GM18870 (cell line): ENCODE measurements around the gene PBX1.
A peak's percentile ranks its signal among the peaks of the same experiment; 100 is the strongest.
"Not testable (repeated sequence)": the region's sequence is repeated elsewhere in the genome, so short reads cannot be mapped to it uniquely, and the experiment has no call there.

Experiments used
- ATAC-seq: cut with Tn5 transposase; IDR thresholded peaks from one replicate; pipeline ENCODE4 v1.9.1; 2021; ENCODE audit warnings: moderate library complexity; ENCODE audit not compliant: unreplicated experiment

PBX1 gene

DNA sequence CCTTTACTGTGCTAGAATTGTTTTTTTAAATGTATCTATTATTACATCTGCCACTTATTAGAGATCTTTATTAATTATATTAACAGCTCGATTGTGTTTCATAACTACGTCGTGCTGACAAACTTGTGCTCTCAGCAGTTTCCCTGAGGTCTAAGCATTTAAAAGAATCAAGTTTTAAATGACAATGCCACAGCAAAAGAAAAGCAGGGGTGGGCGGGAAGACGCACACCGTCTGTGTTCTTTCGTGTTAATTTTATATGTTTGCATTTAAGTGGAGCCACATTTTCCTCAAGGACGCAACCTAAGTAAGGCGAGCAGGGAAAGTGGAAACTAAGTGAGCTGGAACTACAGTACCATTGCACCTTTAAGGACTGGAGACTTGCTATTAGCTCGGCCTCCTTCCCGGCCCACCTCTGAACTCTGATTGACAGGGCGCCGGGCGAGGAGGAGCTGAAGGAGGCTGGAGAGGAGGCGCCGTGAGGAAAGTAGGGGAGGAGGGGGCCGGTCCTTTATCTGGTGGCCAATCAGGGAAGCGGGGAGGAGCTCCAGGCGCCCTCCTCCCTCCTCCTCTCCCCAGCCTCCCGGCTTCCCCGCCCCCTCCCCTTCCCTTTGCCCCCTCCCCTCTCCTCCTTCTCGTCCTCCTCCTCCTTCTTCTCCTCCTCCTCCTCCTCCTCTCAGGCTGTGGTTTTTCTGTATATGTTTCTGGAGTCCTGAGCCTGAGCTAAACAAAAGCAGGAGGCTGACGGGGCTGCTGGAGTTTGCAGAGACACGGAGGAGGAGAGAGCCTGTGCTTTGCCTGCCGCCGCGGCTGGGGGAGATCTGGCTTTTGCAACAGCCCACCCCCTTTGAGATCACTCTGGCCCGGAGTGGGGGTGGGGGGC lies at the start of gene PBX1:
Gene PBX1, plus strand, starts transcription at position 724 of the 881 bp plus-strand sequence.
- ATAC-seq, result peak; percentile 100

DNA sequence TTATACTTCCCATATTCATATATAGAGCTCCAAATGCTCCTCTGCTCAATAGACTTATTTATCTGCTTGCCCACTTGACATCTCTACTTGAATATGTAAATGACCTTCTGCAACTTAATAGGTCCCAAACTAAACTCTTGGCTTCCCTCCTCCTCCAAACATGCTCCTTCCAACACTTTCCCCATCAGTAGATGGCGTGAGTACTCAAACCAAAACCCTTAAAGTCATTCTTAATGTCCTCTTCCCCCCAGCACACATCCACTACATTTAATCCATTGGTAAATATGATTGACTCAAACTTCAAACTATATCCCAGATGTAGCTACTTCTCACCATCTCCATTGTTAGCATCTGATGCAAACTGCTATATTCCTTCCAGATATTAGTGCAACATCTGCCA lies 48.5 kb upstream of the PBX1 start:
- ATAC-seq, result no peak

DNA sequence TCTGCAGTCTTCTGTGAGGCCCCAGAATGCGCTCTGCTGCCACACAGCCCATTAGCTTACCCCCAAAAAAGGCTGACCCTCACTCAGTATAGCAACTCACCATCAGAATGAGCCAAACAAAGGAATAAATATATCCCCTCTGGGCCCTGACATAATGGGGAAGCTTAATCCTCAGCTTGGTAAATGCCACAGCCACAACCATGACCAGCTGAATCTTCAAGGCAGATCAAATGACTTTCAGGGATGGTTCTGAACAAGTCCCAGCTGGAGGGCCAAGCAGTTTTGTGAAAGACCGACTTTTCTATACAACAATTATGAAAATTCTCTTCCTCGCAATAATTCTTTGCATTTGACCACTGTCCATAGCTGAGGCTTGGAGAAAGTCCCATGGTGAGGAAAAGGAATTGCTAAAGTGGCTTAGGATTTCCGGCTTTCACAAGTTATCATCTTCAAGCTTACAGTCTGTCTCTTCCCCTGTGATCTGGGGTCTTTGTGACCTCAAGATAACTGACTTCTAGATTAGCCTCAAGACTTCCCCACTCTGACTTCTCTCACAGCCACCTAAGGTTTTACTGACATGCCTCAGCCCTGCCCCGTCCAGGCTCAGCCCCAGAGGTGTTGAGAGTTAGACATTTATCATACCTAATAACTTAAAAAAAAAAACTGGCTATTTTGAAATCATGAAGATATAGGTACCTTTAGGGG lies 47.8 kb upstream of the PBX1 start:
- ATAC-seq, result no peak

DNA sequence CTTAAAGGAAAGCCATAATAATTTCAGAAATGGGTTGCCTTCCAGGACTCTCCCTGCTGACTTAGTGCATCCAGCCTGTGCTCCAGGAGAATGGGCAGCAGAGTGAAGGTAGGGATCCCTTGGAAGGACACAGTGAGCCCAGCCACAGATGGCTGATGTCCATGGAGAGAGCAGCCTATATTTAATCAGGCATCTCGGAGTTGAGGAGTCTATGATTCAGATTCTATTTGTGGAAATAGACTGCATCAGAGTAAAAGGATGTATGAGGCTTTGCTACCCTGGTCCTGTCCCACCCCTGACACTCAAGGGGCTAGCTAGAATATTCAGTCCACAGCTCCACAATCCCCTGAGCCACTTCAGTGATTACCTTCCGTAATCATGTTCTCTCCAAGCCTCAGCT lies 43.8 kb upstream of the PBX1 start:
- ATAC-seq, result no peak

DNA sequence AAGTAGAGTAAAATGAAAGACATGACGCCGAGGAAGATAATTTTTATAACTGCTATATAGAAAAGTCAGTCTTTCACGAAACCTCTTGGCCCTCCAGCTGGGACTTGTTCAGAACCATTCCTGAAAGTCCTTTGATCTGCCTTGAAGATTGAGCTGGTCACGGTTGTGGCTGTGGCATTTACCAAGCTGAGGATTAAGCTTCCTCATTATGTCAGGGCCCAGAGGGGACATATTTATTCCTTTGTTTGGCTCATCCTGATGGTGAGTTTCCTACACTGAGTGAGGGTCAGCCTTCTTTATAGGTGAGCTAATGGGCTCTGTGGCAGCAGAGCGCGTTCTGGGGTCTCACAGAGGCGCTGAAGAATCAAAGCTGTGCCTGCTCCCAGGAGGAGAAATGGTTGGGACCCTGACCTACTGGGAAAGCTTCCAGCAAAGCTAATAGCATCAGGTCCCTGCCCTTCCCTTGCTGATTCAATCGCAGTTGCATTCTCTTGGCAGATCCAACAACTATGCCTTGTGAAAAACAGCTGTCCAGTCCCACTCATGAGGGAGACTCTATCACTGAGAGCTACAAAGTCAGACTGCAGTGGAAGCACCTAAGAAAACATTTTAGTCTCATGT lies 43.2 kb upstream of the PBX1 start:
- ATAC-seq, result no peak

DNA sequence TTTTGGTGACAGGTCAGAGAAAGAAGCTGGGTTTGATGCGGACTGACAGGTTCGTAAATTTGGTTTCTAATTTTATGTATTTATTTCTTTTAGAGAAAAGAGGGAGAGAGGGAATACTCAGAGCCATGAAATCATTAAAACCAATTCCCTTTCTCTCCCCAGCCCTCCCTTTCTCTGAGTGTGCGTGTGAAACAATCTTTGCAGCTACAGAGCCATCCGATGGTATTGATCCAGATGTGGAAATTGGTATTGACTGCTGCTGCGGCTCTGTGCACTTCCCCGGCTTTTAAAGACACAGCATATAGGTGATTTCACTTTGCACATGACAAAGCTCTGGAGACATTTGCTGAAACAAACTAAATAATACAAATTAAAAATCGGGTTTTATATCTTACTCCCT lies 42.4 kb upstream of the PBX1 start:
- ATAC-seq, result no peak

DNA sequence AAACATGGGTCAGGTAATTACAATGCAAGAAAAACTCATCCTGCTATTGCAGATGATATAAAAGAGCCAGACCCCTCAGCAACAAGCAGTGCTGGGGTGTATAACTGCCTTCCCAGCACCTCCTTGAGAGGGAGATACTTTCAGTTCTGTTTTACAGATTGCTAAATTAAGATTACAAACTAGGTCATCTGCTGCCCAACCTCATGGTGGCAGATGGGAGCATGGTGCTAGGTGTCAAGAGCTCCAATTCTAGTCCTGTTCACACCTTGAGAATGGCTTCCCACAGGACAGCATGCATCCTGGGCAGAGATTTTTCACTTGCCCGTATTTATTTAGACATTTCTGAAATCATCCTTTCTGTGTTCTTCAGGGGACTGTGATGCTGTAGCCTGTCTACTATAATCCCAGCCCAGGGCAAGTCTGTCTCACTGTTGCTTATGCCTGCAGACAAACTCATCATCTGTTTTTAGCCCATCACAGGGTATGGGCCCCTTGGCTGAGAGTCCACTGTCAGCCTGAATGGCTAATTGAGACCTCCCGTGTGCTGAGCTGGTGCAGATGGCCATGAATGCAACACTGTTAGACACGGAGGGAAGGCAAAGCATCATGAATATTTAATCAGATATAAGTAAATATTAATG lies 40.2 kb upstream of the PBX1 start:
- ATAC-seq, result no peak

DNA sequence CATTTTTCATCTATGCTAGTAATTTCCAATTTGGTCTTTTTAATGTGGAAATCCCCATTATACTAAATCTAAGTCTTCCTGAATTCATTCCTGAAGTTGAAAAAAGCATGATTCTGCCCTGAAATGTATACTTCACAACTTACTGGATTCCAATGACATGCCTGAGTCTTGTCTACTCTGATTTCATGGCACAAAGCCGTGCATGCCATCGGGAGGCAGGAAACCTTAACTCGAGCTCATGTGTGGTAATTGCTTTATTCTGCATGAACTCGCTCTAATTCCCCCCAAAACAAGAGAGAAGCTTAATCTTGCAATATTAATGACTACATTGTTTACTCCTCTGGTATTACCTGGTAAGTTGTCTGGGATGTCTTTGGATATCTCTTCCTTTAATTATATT lies 39.6 kb upstream of the PBX1 start:
- ATAC-seq, result no peak

DNA sequence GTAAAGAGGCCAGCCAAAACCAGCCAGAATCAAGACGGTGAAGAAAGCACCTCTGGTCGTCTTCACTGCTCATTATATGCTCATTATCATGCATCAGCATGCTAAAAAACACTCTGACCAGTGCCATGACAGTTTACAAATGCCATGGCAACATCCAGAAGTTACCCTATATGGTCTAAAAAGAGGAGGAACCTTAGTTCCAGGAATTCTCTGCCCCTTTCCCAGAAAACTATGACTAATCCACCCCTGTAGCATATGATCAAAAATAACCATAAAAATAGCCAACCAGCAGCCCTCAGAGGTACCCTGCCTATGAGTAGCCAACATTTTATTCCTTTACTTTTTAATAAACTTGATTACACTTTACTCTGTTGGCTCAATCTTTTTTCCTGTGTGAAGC lies 34.2 kb upstream of the PBX1 start:
- no peak for ATAC-seq

DNA sequence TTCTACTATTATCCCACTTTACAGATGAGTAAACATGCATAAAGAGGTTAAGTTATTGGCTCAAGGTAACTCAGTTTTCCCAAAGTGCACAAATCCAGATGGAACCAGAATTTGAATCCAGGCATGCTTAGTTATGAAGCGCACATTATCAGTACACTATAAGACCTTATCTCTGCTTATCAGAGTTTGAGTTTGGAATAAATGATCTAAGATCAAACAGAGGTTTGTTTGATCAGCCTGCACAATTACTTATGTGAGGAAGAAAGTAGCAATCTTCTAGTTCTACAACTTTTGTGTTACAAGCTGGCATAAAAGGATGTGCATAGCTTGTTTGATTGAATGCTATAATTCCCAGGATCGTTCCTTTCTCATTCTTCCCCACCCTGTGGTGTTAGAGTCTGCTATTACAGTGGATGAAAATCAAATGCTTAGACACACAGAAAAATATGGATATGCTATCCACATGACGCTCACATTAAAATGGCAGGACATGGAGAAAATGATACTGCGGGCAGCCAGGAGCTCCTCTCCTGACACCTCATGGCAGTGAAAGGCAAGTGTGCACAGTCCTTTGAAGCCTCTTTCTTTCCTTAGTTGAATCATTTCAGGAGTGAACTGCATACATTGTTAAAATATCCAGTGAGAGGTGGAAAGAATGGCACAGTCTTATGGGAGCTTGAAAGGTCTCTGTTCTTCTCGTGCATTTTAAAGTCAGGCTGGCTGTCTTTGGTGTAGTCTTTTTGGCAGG lies 23.9 kb upstream of the PBX1 start:
- no peak for ATAC-seq

DNA sequence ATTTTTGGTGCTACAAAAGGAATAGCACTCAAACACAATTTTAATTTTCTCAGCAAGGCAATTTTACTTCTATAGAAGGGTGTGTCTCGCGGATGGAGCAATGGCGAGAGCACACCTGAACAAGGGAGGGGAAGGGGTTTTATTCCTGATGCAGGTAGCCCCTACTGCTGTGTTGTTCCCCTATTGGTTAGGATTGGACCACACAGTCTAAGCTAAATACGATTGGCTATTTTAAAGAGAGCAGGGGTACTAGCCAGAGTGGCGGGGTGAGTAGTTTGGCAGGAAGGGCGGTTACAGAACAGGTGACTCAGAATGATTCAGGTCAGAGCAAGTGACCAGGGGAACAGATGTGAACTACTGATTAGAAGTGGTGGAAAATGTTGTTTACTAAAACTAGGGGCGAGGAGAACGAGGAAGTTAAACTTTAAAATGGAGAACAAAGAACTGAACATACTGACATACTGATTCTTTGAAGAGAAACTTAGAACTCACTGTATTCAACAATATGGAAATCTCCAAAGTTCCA lies 6.5 kb upstream of the PBX1 start:
- ATAC-seq, result not testable (repeated sequence)

DNA sequence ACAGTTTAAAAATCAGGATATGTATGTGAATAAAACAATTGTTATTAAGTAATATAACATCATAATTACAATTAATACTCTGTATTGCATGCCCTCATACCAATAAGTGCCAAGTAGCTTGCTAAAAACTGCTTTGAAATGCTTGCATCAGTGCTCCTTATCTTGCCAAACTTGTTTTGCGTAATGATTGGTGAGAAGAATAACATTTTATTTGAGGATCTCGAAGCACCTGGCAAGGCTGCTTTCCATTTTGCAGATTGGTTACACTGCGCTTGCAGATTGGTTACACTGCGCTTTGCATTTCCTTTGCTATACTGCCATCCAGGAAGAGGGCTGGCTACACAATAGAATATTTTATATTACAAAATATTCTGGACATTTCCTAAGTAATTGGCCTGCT lies 1.7 kb upstream of the PBX1 start:
- ATAC-seq, result no peak

DNA sequence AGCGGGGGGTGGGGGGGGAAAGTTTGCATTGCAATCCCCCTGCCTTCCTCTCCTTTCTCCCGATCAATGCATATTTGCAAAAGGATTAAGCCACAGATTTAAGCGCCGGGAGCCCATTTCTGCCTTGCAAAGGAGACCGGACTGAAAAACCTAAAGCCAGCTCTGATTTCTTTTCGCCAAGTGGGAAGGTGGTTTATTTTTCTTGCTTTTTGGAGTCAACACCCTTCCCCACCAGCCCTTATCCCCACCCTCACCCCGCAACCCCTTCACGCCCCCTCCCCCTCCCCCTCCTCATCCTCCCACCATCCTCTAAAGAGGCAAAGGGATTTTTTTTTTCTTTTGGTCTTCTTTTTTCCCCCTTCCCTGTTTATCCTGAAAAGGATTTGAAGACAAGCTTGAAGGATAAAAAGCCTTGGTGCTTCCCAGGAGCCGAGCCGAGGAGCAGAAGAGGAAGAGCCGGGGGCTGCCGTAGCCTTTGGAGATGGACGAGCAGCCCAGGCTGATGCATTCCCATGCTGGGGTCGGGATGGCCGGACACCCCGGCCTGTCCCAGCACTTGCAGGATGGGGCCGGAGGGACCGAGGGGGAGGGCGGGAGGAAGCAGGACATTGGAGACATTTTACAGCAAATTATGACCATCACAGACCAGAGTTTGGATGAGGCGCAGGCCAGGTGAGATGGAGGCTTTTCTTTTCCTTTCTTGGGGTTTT lies 513 bp downstream of the PBX1 start:
- no peak for ATAC-seq

DNA sequence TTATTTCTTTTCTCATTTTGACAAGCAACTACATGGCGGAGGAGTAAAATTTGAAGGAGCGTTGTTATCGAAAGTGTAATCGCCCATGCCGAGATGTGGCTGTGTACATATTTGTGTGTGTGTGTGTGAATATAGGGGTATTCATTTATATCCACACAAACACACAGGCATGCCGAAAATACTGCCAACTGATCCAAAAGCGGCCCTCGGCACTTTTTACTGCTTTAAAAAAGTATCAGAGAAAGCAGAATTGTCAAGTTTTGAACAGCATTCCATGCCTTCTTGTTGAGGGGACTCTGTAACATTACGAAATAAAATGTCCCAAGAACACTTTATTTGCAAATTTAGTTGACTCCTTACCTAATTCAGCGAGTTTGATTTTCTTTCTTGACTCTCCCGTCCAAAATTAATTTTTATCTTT lies 1.1 kb downstream of the PBX1 start:
- no peak for ATAC-seq

DNA sequence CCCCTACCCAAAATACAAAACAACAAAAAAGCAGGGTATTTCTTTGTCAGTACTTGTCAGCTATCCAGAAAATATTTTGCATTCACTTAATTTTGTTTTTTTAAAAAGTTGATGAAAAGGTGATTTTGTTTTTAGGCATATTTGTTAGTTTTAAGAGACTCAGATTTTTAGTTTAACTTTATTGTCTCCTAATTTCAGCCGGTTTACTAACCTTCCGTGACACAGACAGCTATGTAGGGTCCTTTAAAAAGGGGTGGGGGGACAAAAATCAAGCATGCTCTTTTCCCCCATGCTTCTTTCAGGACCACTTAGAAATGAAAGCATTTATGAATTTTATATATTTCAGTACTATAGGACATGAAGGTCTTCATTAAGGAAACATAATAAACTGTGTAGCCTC lies 1.6 kb downstream of the PBX1 start:
- no peak for ATAC-seq

DNA sequence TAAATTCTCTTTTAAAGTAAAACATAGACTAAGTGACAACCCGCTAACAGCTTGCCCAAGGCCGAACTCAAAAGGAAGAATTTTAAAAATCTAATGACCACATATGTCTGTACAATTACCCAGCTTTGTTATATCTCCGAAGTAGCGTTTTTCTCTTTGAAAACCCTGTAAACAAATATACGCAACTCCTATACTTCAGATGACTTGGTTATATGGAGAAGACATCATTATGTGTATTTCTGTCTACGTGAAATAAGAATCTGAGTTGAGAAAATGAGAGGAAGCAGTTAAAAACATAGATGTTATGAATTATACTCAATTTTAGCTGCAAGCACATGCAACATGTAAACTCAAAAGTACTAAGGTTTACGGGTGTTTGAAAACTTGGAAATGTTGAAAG lies 2.0 kb downstream of the PBX1 start:
- ATAC-seq, result no peak

DNA sequence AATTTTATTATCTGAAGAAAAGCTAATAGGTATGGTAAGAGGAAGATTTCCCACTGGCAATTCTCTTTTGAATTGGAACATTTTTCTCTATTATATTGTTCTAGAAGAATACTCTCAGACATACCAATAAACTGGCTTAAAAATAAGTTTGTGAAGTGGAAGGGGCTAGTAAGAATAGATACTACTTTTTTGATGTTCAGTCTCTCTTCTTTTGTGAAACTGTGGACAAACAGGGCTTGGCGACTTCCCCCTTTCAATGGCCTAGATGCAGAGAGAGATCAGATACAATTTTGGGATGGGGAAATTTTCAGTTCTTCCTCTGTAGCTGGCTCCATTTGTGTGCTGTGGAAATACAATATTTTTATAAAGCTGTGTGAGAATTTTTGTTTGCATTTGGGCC lies 2.5 kb downstream of the PBX1 start:
- ATAC-seq, result no peak

DNA sequence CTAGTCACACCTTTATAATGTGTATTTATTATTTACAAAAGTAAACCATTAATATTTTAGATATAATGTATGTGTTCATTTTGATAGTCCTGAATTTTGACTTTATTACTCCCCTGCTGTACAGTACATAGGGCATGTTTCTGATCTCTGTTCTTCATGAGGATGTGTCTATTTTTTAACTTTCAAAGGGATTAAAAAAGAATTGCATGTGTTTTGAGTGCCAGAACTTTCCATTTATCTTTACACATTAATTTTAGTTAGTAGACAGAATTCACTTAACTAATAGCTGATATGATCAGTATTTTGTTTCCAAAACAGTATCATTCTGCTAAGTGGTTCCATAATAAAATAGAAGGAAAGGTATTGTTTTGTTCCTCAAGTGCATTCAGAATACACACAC lies 3.1 kb downstream of the PBX1 start:
- ATAC-seq, result no peak

DNA sequence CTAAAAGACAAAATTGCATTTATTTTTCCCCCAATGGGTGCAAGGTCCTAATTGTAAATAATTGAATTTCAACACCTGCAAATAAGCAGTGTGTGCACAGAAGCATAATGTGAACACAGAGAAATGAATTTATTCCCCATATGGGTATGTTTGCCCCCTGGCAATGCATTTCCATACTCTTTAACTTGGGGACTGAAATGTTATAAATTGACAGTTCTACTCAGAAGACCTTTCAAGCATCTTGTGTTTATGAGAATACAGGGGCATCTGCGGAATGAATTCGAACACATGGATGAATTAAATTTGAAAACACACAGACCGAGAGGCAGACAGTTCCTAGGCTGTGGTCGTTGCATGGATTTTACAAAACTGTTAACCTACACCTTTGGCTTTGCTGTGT lies 3.5 kb downstream of the PBX1 start:
- ATAC-seq, result no peak

DNA sequence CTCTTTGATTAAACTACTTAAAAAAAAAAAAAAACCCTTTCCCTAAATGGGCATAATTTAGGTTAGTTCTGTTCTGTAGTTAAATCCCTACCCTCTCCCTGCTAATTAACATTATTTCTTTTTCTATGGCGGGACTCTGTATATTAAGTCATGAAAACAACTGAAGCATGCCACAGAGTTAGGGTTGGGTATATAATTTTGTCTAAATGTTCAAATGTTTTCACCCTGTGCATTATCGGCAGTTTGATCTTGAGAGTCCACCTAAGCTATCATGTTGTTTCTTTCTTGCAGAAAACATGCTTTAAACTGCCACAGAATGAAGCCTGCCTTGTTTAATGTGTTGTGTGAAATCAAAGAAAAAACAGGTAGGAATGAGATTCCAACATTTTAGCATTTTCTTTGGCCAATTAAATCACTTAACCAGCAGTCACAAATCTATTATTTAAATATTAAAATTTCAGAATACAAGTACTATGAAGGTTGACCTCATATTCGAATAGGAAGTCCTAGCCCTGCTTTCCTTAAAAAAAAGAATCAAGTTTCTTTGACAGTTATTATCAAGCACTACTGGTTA lies 4.0 kb downstream of the PBX1 start:
- no peak for ATAC-seq
